MCF 10A (cell line): Measurements from ENCODE around the gene CBLN2. TPM values are rescaled to one million over a fixed set of nuclear protein-coding genes. Genes with fewer than 3 reads are reported as not detected.

Source experiments
- BruUV-seq: library from RNA; stranded (reverse); fragments of 400-500 nt; replicated peaks from 2 replicates; lab custom pipeline; 2021; lab: Mats Ljungman, UMichigan
- CTCF ChIA-PET: fragments of 300-600 bp; sonication (Branson Sonifier 250); formaldehyde crosslinking; extraction: SDS; loops from one replicate; lab custom pipeline; 2021; ENCODE audit warnings: antibody characterized with exemption, inconsistent platforms; lab: Yijun Ruan, JAX
- POLR2A ChIA-PET: fragments of 300-600, 350-650 bp; sonication (Branson Sonifier 250); formaldehyde crosslinking; extraction: SDS; loops from one replicate; lab custom pipeline; 2020; ENCODE audit warnings: antibody characterized with exemption, inconsistent platforms; lab: Yijun Ruan, JAX
- DNase-seq: peaks from one replicate; pipeline ENCODE4 v3.0.0-alpha.2; 2018; ENCODE audit not compliant: unreplicated experiment
- H3K27ac Mint-ChIP-seq: one replicate; pipeline ENCODE4 v1.8.0; 2022; ENCODE audit warnings: mild to moderate bottlenecking, low read depth, mixed read lengths; ENCODE audit not compliant: unreplicated experiment
- H3K27me3 Mint-ChIP-seq: one replicate; pipeline ENCODE4 v1.8.0; 2022; ENCODE audit warnings: mixed read lengths; ENCODE audit not compliant: insufficient read depth, unreplicated experiment
- H3K36me3 Mint-ChIP-seq: one replicate; pipeline ENCODE4 v1.8.0; 2022; ENCODE audit warnings: mild to moderate bottlenecking, moderate library complexity, mixed read lengths; ENCODE audit not compliant: insufficient read depth, unreplicated experiment
- H3K4me1 Mint-ChIP-seq: one replicate; pipeline ENCODE4 v1.8.0; 2022; ENCODE audit warnings: mixed read lengths; ENCODE audit not compliant: insufficient read depth, unreplicated experiment
- H3K4me3 Mint-ChIP-seq: one replicate; pipeline ENCODE4 v1.8.0; 2022; ENCODE audit warnings: mild to moderate bottlenecking, moderate library complexity, mixed read lengths; ENCODE audit not compliant: unreplicated experiment
- H3K9me3 Mint-ChIP-seq: one replicate; pipeline ENCODE4 v1.8.0; 2022; ENCODE audit warnings: mixed read lengths; ENCODE audit not compliant: unreplicated experiment
- intact Hi-C: fragments of 100-400 bp; cut with micrococcal nuclease; formaldehyde crosslinking; loops from 2 replicates; pipeline ENCODE4 v1.14.1; 2022
- total RNA-seq: library from RNA; stranded (reverse); gene quantifications from 2 replicates; pipeline ENCODE4 v1.2.3, GENCODE V29; 2022
- TF ChIP-seq, protein P1 (sequence below): fragments of 200-600 bp; IDR thresholded peaks from one replicate; pipeline ENCODE4 v1.8.0; 2022; ENCODE audit warnings: antibody characterized with exemption, mild to moderate bottlenecking; ENCODE audit not compliant: unreplicated experiment

CBLN2 gene
- total RNA-seq, 1 experiment from 2014 or later: not detected

DNA sequence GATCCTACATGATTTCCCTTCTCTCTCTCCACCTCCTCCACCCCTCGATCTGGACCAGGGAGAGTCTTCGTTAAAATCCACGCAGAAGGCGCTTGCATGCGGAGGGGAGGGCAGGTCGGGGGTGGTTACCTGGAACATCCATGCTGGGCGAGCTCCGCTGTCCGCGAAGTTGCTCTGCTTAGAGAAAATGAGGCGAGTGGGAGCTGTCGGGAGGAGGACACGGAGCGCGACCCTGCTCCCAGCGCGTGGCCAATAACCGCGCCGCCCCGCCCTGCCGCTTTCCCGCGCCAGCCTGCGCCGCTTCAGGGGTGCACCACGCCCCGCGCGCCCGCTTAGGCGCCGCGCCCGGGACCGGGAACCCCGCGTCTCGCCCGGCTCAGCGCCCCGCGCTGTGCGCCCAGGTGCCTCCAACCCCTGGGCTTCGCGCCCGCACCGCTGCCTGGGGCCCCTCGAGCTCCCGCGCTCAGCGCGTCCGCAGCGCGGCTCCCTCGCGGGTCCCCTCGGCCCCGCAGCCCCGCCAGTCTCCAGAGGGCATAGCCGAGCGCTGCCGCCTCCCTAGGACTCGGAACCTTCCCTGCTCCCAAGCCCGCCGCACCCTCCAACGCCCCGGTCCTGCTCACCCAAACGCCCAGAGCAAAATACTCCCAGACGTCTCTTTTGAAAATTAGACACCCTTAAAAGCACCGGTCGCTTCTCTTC, 636 bp downstream of the CBLN2 start:
- peaks cover 79% of the 10 kb centered on the region for H3K27me3 Mint-ChIP-seq
- peak overlapping the region; percentile 71 for H3K4me3 Mint-ChIP-seq
- no peak overlapping the region for H3K27ac Mint-ChIP-seq
- intact Hi-C loops: loop anchor here (1.0 to 5.0 kb wide), 5 partner anchors 129 to 1945 kb away; no protein-coding TSS in a partner anchor
- POLR2A ChIA-PET: no interaction called here
- no peaks in the 10 kb centered on the region for H3K4me1 Mint-ChIP-seq
- CTCF ChIA-PET: interaction anchor here (0.6 to 1.2 kb wide), 17 partner anchors 13 to 1772 kb away, joined by 3 to 10 read pairs (median 4); no protein-coding TSS in a partner anchor
- no peaks in the 10 kb centered on the region for H3K36me3 Mint-ChIP-seq
- no TSS peak for BruUV-seq
- TF ChIP-seq, protein P1, sequence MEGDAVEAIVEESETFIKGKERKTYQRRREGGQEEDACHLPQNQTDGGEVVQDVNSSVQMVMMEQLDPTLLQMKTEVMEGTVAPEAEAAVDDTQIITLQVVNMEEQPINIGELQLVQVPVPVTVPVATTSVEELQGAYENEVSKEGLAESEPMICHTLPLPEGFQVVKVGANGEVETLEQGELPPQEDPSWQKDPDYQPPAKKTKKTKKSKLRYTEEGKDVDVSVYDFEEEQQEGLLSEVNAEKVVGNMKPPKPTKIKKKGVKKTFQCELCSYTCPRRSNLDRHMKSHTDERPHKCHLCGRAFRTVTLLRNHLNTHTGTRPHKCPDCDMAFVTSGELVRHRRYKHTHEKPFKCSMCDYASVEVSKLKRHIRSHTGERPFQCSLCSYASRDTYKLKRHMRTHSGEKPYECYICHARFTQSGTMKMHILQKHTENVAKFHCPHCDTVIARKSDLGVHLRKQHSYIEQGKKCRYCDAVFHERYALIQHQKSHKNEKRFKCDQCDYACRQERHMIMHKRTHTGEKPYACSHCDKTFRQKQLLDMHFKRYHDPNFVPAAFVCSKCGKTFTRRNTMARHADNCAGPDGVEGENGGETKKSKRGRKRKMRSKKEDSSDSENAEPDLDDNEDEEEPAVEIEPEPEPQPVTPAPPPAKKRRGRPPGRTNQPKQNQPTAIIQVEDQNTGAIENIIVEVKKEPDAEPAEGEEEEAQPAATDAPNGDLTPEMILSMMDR: no peak
- H3K9me3 Mint-ChIP-seq: no peaks in the 10 kb centered on the region
- no peak for DNase-seq

DNA sequence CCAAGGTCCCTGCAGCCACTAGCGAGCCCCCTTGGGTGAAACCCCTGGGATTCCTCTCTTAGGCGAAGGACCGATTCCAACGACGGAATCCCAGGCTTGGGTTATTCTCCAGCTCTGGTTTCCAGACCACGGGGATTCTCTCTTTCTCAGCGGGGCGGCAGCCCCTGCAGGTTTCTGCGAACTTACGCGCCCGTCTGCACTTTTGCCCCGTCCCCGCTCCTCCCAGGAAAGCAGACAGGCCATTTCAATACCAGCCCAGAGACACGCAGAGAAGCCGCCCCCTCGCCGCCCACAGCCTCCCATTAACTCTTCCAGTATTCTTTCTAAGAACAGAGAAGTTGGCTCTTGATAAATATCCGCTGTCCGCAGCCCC, 1.2 kb downstream of the CBLN2 start:
- CTCF ChIA-PET: interaction anchor here (0.7 to 1.2 kb wide), 3 partner anchors 12 to 454 kb away, joined by 3 to 4 read pairs (median 3); no protein-coding TSS in a partner anchor
- H3K4me1 Mint-ChIP-seq: no peaks in the 10 kb centered on the region
- POLR2A ChIA-PET: no interaction called here
- intact Hi-C loops: loop anchor here (5.0 kb wide), 1 partner anchor 1146 kb away; no protein-coding TSS in a partner anchor
- H3K9me3 Mint-ChIP-seq: no peaks in the 10 kb centered on the region
- H3K4me3 Mint-ChIP-seq: peak overlapping the region; percentile 63
- TF ChIP-seq, protein P1: no peak
- H3K27ac Mint-ChIP-seq: no peak overlapping the region
- DNase-seq: no peak
- BruUV-seq: no TSS peak
- H3K36me3 Mint-ChIP-seq: no peaks in the 10 kb centered on the region
- peaks cover 75% of the 10 kb centered on the region for H3K27me3 Mint-ChIP-seq

DNA sequence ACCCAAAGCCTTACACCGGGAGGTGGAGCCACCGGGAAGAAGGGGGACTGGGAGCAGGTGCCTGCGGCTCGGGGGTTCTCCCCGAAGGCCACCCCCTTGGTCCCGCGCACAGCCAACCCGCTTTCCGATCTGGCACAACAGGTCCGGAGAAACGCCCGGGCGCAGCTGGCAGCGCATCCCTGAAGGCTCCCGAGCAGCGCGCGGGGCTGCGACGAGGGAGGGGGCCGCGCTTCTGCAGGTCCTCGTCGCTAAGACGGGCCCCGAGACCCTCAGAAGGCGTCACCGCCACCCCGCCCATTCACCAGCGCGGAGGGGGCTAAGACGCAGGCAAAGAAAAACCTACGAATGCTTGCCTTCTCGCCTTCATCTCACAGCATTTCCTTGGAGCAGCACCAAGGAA, 1.8 kb downstream of the CBLN2 start:
- intact Hi-C loops: loop anchor here (5.0 kb wide), 1 partner anchor 1145 kb away; no protein-coding TSS in a partner anchor
- Mint-ChIP-seq H3K27me3 (peaks cover 69% of the 10 kb centered on the region), H3K4me1 (no peaks in the 10 kb centered on the region), H3K9me3 (no peaks in the 10 kb centered on the region), H3K27ac (no peak overlapping the region), H3K4me3 (no peak overlapping the region), H3K36me3 (no peaks in the 10 kb centered on the region)
- no TSS peak for BruUV-seq
- ChIA-PET CTCF (no interaction called here), POLR2A (no interaction called here)
- TF ChIP-seq, protein P1: no peak
- no peak for DNase-seq

DNA sequence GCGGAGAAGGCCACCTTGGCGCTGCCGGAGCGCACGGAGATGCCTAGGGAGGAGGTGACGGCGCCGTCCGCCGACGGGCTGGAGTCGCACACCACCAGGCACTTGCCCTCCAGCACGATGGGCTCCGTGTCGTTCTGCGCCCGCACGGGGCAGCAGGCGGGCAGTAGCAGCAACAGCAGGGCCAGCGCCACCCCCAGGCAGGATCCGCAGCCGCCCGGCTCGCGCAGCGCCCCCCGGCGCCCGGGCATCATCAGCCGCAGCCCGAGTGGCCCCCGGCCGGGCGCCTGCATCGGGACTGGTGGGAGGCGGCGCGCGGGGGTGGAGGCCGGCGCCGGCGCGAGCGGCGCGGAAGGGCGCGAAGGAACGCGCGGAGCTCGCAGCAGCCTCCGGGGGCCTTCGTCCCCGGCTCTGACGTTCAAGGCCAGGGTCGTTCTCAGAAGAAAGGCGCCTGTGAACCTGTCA, 2.2 kb downstream of the CBLN2 start:
- BruUV-seq: no TSS peak
- H3K27me3 Mint-ChIP-seq: peaks cover 64% of the 10 kb centered on the region
- DNase-seq: no peak
- no peaks in the 10 kb centered on the region for H3K4me1 Mint-ChIP-seq
- ChIA-PET POLR2A (no interaction called here), CTCF (interaction anchor here (0.6 kb wide), 1 partner anchor 125 kb away, joined by 3 read pairs; no protein-coding TSS in a partner anchor)
- intact Hi-C loops: loop anchor here (5.0 kb wide), 1 partner anchor 1145 kb away; no protein-coding TSS in a partner anchor
- H3K4me3 Mint-ChIP-seq: no peak overlapping the region
- TF ChIP-seq, protein P1: no peak
- no peak overlapping the region for H3K27ac Mint-ChIP-seq
- H3K9me3 Mint-ChIP-seq: no peaks in the 10 kb centered on the region
- H3K36me3 Mint-ChIP-seq: no peaks in the 10 kb centered on the region
